GM12878 (cell line): ENCODE data around the gene PPP2R3A.

Source experiments
- CEBPB ChIP-seq, 2 experiments: fragments of 150-350 bp in 1 of 2; IDR thresholded peaks; 2 replicates each; pipeline ENCODE4 v1.6.1; 2012 to 2014; ENCODE audit warnings: low read depth in 2 of 2, low read length in 2 of 2, borderline replicate concordance in 1 of 2, inconsistent platforms in 1 of 2
- TF ChIP-seq, protein P1 (sequence below), 3 experiments: IDR thresholded peaks in 2 of 3; conservative IDR thresholded peaks in 1 of 3; 2 replicates each; pipeline ENCODE4 v1.5.1; 2011; ENCODE audit warnings: low read depth in 3 of 3, low read length in 3 of 3, mild to moderate bottlenecking in 3 of 3, control low read depth in 2 of 3, moderate library complexity in 2 of 3, inconsistent platforms in 1 of 3, mixed read lengths in 1 of 3; ENCODE audit not compliant: control insufficient read depth in 2 of 3, insufficient read depth in 1 of 3; ENCODE audit errors: extremely low read depth in 1 of 3

DNA sequence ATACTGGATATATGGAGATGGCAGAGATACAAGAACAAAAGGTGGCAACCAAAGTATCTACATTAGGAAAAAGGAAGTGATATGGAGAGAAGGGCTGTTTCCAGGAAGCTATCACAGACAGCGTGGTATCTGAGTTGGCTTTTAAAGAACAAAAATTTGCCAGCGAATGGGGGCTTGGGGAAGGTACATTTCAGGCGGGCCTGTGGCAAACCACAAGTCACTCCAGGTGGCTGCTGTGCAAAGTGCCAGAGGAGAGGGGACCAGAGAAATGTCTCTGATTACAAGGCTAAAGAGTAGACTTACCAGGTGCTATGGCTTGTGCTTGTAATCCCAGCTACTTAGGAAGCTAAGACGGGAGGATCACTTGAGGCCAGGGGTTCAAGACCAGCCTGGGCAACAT, 139.5 kb downstream of the PPP2R3A start:
- TF ChIP-seq, protein P1, sequence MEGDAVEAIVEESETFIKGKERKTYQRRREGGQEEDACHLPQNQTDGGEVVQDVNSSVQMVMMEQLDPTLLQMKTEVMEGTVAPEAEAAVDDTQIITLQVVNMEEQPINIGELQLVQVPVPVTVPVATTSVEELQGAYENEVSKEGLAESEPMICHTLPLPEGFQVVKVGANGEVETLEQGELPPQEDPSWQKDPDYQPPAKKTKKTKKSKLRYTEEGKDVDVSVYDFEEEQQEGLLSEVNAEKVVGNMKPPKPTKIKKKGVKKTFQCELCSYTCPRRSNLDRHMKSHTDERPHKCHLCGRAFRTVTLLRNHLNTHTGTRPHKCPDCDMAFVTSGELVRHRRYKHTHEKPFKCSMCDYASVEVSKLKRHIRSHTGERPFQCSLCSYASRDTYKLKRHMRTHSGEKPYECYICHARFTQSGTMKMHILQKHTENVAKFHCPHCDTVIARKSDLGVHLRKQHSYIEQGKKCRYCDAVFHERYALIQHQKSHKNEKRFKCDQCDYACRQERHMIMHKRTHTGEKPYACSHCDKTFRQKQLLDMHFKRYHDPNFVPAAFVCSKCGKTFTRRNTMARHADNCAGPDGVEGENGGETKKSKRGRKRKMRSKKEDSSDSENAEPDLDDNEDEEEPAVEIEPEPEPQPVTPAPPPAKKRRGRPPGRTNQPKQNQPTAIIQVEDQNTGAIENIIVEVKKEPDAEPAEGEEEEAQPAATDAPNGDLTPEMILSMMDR (IDR thresholded peaks at IDR 0.05 in 2 of 3, conservative IDR thresholded peaks at IDR 0.05 in 1 of 3; ENCODE audit: control insufficient read depth in 2 of 3, extremely low read depth in 1 of 3, insufficient read depth in 1 of 3, low read depth in 3 of 3, low read length in 3 of 3), result no peak
- TF ChIP-seq CEBPB (IDR thresholded peaks at IDR 0.05; ENCODE audit: borderline replicate concordance in 1 of 2, low read depth in 2 of 2, low read length in 2 of 2), result no peak
